Body of pancreas (tissue), 4 donors: ENCODE data around the gene ZKSCAN1.

Experiments used
- POLR2A ChIP-seq, 3 donors: fragments of 450-650 bp; IDR thresholded peaks; one replicate each; pipeline ENCODE4 v1.6.1; 2016; ENCODE audit warnings: antibody characterized with exemption in 3 of 3, mild to moderate bottlenecking in 2 of 3
- TF ChIP-seq, protein P1 (sequence below), 7 experiments: fragments of 450-650 bp in 4 of 7; fragments of 200-600 bp in 3 of 7; sonication (generic) in 3 of 7; IDR thresholded peaks; one replicate each; pipeline ENCODE4 v1.5.1; 2016 to 2019; ENCODE audit warnings: antibody characterized with exemption in 7 of 7

DNA sequence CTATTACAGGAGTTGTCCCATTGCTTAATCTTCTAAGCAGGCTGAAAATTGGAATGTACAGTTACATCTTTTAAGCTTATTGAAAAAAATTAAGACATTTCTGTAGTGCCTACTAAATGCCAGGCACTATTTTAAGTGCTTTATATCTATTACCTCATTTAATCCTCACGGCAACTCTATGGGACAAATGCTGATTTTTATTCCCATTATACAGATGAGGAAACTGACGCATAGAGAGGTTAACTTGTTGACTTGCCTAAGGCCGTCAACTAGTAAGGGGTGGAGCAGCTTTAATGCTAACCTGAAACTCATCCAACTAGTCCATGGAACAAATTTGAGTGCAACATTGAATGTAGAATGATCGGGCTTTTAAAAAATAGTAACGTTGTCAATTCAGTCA, 2.5 kb downstream of the ZKSCAN1 start:
- TF ChIP-seq, protein P1, sequence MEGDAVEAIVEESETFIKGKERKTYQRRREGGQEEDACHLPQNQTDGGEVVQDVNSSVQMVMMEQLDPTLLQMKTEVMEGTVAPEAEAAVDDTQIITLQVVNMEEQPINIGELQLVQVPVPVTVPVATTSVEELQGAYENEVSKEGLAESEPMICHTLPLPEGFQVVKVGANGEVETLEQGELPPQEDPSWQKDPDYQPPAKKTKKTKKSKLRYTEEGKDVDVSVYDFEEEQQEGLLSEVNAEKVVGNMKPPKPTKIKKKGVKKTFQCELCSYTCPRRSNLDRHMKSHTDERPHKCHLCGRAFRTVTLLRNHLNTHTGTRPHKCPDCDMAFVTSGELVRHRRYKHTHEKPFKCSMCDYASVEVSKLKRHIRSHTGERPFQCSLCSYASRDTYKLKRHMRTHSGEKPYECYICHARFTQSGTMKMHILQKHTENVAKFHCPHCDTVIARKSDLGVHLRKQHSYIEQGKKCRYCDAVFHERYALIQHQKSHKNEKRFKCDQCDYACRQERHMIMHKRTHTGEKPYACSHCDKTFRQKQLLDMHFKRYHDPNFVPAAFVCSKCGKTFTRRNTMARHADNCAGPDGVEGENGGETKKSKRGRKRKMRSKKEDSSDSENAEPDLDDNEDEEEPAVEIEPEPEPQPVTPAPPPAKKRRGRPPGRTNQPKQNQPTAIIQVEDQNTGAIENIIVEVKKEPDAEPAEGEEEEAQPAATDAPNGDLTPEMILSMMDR (IDR thresholded peaks at IDR 0.05): no peak
- no peak for TF ChIP-seq POLR2A (IDR thresholded peaks at IDR 0.05)
